Right atrium auricular region (tissue), 2 donors: ENCODE results near the gene NIPBL. TPM values are rescaled to one million over a fixed set of nuclear protein-coding genes. Genes with fewer than 3 reads are reported as not detected.
A peak's percentile ranks its signal among the peaks of the same experiment; 100 is the strongest.

Experiments used
- DNase-seq: peaks from one replicate; pipeline ENCODE4 v3.0.0-alpha.2; 2019; ENCODE audit warnings: low spot score
- H3K27ac ChIP-seq, 2 donors: fragments of 200-600 bp; sonication (generic); 1 replicate in 1 of 2; 2 replicates in 1 of 2; pipeline ENCODE4 v1.5.1; 2016 to 2019
- H3K27me3 ChIP-seq, 2 donors: fragments of 200-600 bp; sonication (generic); one replicate each; pipeline versions ENCODE4 v1.5.1 to v1.6.0; 2017 to 2019
- H3K36me3 ChIP-seq: fragments of 200-600 bp; sonication (generic); one replicate; pipeline ENCODE4 v1.5.1; 2016
- H3K4me1 ChIP-seq, 2 donors: fragments of 200-600 bp; sonication (generic); one replicate each; pipeline versions ENCODE4 v1.5.1 to v1.6.0; 2017 to 2019
- H3K4me3 ChIP-seq, 2 donors: fragments of 200-600 bp; sonication (generic); 1 replicate in 1 of 2; 2 replicates in 1 of 2; pipeline ENCODE4 v1.5.1; 2017 to 2019; ENCODE audit warnings: mild to moderate bottlenecking in 1 of 2, moderate library complexity in 1 of 2
- H3K9me3 ChIP-seq, 2 donors: fragments of 200-600 bp; sonication (generic); one replicate each; pipeline ENCODE4 v1.5.1; 2019
- CTCF ChIP-seq, 2 donors: fragments of 200-600 bp; sonication (generic); IDR thresholded peaks; one replicate each; pipeline ENCODE4 v1.5.1; 2019; ENCODE audit warnings: antibody characterized with exemption in 2 of 2
- total RNA-seq, 2 donors: library from RNA; depleted of rRNA; stranded (reverse); fragments of >200 nt; gene quantifications; one replicate each; pipeline ENCODE4 v1.1.0, GENCODE V29; 2016

NIPBL gene
- 10 to 100 TPM; 32.3 to 43.1 TPM for total RNA-seq

- DNase-seq: peak; percentile 92
- peaks cover 5% of the 10 kb centered on the region for H3K36me3 ChIP-seq
- no peak for TF ChIP-seq CTCF (IDR thresholded peaks at IDR 0.05)
- H3K4me1 ChIP-seq: peaks cover 0 to 50% of the 10 kb centered on the region in 2 donors
- no peaks in the 10 kb centered on the region for H3K9me3 ChIP-seq
- H3K27ac ChIP-seq: peak within 1 kb of the TSS; percentile 99
- H3K27me3 ChIP-seq: no peaks in the 10 kb centered on the region
- peak within 1 kb of the TSS; percentile 69 to 98 for H3K4me3 ChIP-seq
These were observed at the start of gene NIPBL for GRCh38 chr5:36876299-36876964. Gene NIPBL (plus strand): TSS chr5:36876769. CDS start chr5:36953697, 76,928 bp downstream.

- Histone ChIP-seq H3K4me3 (no peak overlapping the region), H3K36me3 (no peaks in the 10 kb centered on the region), H3K27me3 (no peaks in the 10 kb centered on the region), H3K27ac (no peak overlapping the region), H3K4me1 (no peaks in the 10 kb centered on the region), H3K9me3 (no peaks in the 10 kb centered on the region)
- TF ChIP-seq CTCF (IDR thresholded peaks at IDR 0.05): no peak
- no peak for DNase-seq
These were observed 44.3 kb upstream of the NIPBL start for GRCh38 chr5:36832274-36832673.

- H3K27ac ChIP-seq: peak overlapping the region in 1 of 2 donors; percentile 1
- no peak for TF ChIP-seq CTCF (IDR thresholded peaks at IDR 0.05)
- peaks cover 0 to 8% of the 10 kb centered on the region in 2 donors for H3K9me3 ChIP-seq
- H3K4me1 ChIP-seq: no peaks in the 10 kb centered on the region
- DNase-seq: no peak
- no peaks in the 10 kb centered on the region for H3K36me3 ChIP-seq
- no peaks in the 10 kb centered on the region for H3K27me3 ChIP-seq
- H3K4me3 ChIP-seq: no peak overlapping the region
These were observed 39.7 kb upstream of the NIPBL start for GRCh38 chr5:36836831-36837230.

GRCh38 chr5:36839489-36840476, 36.8 kb upstream of the NIPBL start:
- Histone ChIP-seq H3K9me3 (peaks cover 0 to 8% of the 10 kb centered on the region in 2 donors), H3K27me3 (no peaks in the 10 kb centered on the region), H3K36me3 (no peaks in the 10 kb centered on the region), H3K4me1 (no peaks in the 10 kb centered on the region), H3K4me3 (no peak overlapping the region), H3K27ac (no peak overlapping the region)
- DNase-seq: no peak
- TF ChIP-seq CTCF (IDR thresholded peaks at IDR 0.05): no peak

- no peaks in the 10 kb centered on the region for H3K36me3 ChIP-seq
- no peaks in the 10 kb centered on the region for H3K27me3 ChIP-seq
- DNase-seq: no peak
- H3K4me3 ChIP-seq: no peak overlapping the region
- H3K9me3 ChIP-seq: peaks cover 0 to 8% of the 10 kb centered on the region in 2 donors
- no peak overlapping the region for H3K27ac ChIP-seq
- no peaks in the 10 kb centered on the region for H3K4me1 ChIP-seq
- TF ChIP-seq CTCF (IDR thresholded peaks at IDR 0.05): no peak
These were observed 34.9 kb upstream of the NIPBL start for GRCh38 chr5:36841677-36842076.
